Lower leg skin (tissue), 3 donors: Measurements from ENCODE around the gene RPP30.

ENCODE experiments used
- POLR2A ChIP-seq, 2 donors: fragments of 450-650 bp; IDR thresholded peaks; one replicate each; pipeline ENCODE4 v1.6.1; 2016 to 2017; ENCODE audit warnings: antibody characterized with exemption in 2 of 2, mild to moderate bottlenecking in 1 of 2, moderate library complexity in 1 of 2
- TF ChIP-seq, protein P1 (sequence below), 3 donors: fragments of 450-650 bp; IDR thresholded peaks; one replicate each; pipeline ENCODE4 v1.5.1; 2016; ENCODE audit warnings: antibody characterized with exemption in 3 of 3, mild to moderate bottlenecking in 3 of 3, moderate library complexity in 2 of 3

DNA sequence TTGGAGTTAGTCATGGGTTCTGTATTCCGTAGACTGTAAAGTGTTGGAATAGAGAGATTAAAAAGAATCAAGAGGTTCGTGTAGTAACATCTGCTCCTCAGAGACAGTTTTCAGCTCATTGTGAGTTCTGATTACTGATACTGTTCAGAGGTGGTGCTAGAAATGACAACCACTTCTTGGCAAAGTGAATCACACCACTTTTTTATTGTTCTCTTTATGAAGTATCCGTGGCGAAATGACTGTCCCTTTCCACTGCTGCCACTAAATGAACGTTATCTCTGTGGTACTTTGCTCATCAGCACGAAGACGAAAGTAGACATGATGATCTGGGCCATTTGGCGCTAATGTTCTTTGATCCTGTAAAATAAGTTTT, 860 bp downstream of the RPP30 start:
- TF ChIP-seq POLR2A (IDR thresholded peaks at IDR 0.05) = no peak
- TF ChIP-seq, protein P1, sequence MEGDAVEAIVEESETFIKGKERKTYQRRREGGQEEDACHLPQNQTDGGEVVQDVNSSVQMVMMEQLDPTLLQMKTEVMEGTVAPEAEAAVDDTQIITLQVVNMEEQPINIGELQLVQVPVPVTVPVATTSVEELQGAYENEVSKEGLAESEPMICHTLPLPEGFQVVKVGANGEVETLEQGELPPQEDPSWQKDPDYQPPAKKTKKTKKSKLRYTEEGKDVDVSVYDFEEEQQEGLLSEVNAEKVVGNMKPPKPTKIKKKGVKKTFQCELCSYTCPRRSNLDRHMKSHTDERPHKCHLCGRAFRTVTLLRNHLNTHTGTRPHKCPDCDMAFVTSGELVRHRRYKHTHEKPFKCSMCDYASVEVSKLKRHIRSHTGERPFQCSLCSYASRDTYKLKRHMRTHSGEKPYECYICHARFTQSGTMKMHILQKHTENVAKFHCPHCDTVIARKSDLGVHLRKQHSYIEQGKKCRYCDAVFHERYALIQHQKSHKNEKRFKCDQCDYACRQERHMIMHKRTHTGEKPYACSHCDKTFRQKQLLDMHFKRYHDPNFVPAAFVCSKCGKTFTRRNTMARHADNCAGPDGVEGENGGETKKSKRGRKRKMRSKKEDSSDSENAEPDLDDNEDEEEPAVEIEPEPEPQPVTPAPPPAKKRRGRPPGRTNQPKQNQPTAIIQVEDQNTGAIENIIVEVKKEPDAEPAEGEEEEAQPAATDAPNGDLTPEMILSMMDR (IDR thresholded peaks at IDR 0.05) = no peak
